HepG2 (cell line): Measurements from ENCODE around the gene AKAP9. TPM values are rescaled to one million over a fixed set of nuclear protein-coding genes. Genes with fewer than 3 reads are reported as not detected.
A peak's percentile ranks its signal among the peaks of the same experiment; 100 is the strongest.

ENCODE experiments used
- ESRRA ChIP-seq: sonication (generic); formaldehyde crosslinking; IDR thresholded peaks from 2 replicates; pipeline ENCODE4 v1.5.1; 2020; ENCODE audit warnings: mild to moderate bottlenecking, low read depth, missing genetic modification reagents
- IKZF4 ChIP-seq: sonication (generic); formaldehyde crosslinking; IDR thresholded peaks from 2 replicates; pipeline ENCODE4 v1.5.1; 2020; ENCODE audit warnings: borderline replicate concordance, mild to moderate bottlenecking, low read depth, missing genetic modification reagents; ENCODE audit errors: not compliant biosample characterization
- KDM5B ChIP-seq: sonication (generic); formaldehyde crosslinking; IDR thresholded peaks from 2 replicates; pipeline ENCODE4 v1.4.0; 2020; ENCODE audit warnings: missing genetic modification reagents, mild to moderate bottlenecking, borderline replicate concordance
- MEIS2 ChIP-seq: sonication (generic); formaldehyde crosslinking; IDR thresholded peaks from 2 replicates; pipeline ENCODE4 v1.9.0; 2021; ENCODE audit warnings: mild to moderate bottlenecking, missing genetic modification reagents
- MXD4 ChIP-seq: IDR thresholded peaks from 2 replicates; pipeline ENCODE4 v1.6.1; 2016; ENCODE audit warnings: mild to moderate bottlenecking, missing biosample characterization, missing genetic modification reagents
- RNF2 ChIP-seq: fragments of 450-650 bp; conservative IDR thresholded peaks from 2 replicates; pipeline ENCODE4 v1.6.1; 2016; ENCODE audit warnings: low read depth
- SMARCC2 ChIP-seq: fragments of 450-650 bp; IDR thresholded peaks from 2 replicates; pipeline ENCODE4 v1.6.1; 2017; ENCODE audit warnings: antibody characterized with exemption, mild to moderate bottlenecking
- SMC3 ChIP-seq: IDR thresholded peaks from 2 replicates; pipeline ENCODE4 v1.6.1; 2011; ENCODE audit warnings: low read length, improper control_type of control experiment
- ZNF136 ChIP-seq: sonication (generic); formaldehyde crosslinking; IDR thresholded peaks from 2 replicates; pipeline ENCODE4 v1.8.1; 2022; ENCODE audit warnings: low read depth, mild to moderate bottlenecking, moderate library complexity, missing genetic modification reagents
- ZNF263 ChIP-seq: sonication (generic); formaldehyde crosslinking; IDR thresholded peaks from 2 replicates; pipeline ENCODE4 v1.4.0; 2020; ENCODE audit warnings: missing genetic modification reagents
- ZNF598 ChIP-seq: sonication (generic); formaldehyde crosslinking; IDR thresholded peaks from 2 replicates; pipeline ENCODE4 v1.5.1; 2020; ENCODE audit warnings: mild to moderate bottlenecking, missing genetic modification reagents, borderline replicate concordance
- ZNF687 ChIP-seq: sonication (generic); formaldehyde crosslinking; IDR thresholded peaks from 2 replicates; pipeline ENCODE4 v1.5.1; 2020; ENCODE audit warnings: mild to moderate bottlenecking, missing genetic modification reagents, moderate library complexity
- polyA plus RNA-seq, 8 experiments: library from polyadenylated mRNA; depleted of rRNA in 3 of 8; stranded (reverse) in 7 of 8; unstranded in 1 of 8; fragments of >200 nt; fragmentation: Illumina TruSeq in 4 of 8; extraction: Trizol in 4 of 8; gene quantifications; 2 replicates each; pipeline versions ENCODE4 v1.2.1 to v1.2.3, GENCODE V29; 2011 to 2016; ENCODE audit warnings: low read depth in 4 of 8, missing spikeins in 1 of 8, mixed read lengths in 1 of 8; ENCODE audit not compliant: insufficient read depth in 1 of 8
- total RNA-seq, 5 experiments: library from RNA; depleted of rRNA; stranded (reverse); fragments of >200 nt; fragmentation: Illumina TruSeq; extraction: Trizol; gene quantifications; 2 replicates each; pipeline ENCODE4 v1.2.3, GENCODE V29; 2016; ENCODE audit warnings: low read depth in 1 of 5
- TF ChIP-seq, protein P1 (sequence below): sonication (generic); formaldehyde crosslinking; IDR thresholded peaks from 2 replicates; pipeline ENCODE4 v1.4.0; 2020; ENCODE audit warnings: missing genetic modification reagents, borderline replicate concordance
- TF ChIP-seq, protein P2 (sequence below): sonication (generic); formaldehyde crosslinking; IDR thresholded peaks from 2 replicates; pipeline ENCODE4 v1.5.0; 2020; ENCODE audit warnings: mild to moderate bottlenecking, missing genetic modification reagents
- TF ChIP-seq, protein P3 (sequence below): sonication (generic); formaldehyde crosslinking; IDR thresholded peaks from 2 replicates; pipeline ENCODE4 v1.8.0; 2022; ENCODE audit warnings: low read depth, missing genetic modification reagents
- TF ChIP-seq, protein P4 (sequence below): sonication (generic); formaldehyde crosslinking; IDR thresholded peaks from 2 replicates; pipeline ENCODE4 v1.9.0; 2021; ENCODE audit warnings: missing genetic modification reagents, mild to moderate bottlenecking, borderline replicate concordance

Gene AKAP9
- total and polyA plus RNA-seq, 2 of the 13 experiments (the other 11 are each of a cell fraction or from before 2014, with no cell fraction given) = 27.6 to 33.1 TPM

GRCh38 chr7:92133737-92134270 lies 193.1 kb downstream of the AKAP9 start (continued):
- TF ChIP-seq, protein P1, sequence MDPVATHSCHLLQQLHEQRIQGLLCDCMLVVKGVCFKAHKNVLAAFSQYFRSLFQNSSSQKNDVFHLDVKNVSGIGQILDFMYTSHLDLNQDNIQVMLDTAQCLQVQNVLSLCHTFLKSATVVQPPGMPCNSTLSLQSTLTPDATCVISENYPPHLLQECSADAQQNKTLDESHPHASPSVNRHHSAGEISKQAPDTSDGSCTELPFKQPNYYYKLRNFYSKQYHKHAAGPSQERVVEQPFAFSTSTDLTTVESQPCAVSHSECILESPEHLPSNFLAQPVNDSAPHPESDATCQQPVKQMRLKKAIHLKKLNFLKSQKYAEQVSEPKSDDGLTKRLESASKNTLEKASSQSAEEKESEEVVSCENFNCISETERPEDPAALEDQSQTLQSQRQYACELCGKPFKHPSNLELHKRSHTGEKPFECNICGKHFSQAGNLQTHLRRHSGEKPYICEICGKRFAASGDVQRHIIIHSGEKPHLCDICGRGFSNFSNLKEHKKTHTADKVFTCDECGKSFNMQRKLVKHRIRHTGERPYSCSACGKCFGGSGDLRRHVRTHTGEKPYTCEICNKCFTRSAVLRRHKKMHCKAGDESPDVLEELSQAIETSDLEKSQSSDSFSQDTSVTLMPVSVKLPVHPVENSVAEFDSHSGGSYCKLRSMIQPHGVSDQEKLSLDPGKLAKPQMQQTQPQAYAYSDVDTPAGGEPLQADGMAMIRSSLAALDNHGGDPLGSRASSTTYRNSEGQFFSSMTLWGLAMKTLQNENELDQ (CRISPR knock-in tag) = no peak
- no peak for TF ChIP-seq ZNF136 (CRISPR knock-in tag)
- no peak for TF ChIP-seq KDM5B (CRISPR knock-in tag)
- TF ChIP-seq, protein P2, sequence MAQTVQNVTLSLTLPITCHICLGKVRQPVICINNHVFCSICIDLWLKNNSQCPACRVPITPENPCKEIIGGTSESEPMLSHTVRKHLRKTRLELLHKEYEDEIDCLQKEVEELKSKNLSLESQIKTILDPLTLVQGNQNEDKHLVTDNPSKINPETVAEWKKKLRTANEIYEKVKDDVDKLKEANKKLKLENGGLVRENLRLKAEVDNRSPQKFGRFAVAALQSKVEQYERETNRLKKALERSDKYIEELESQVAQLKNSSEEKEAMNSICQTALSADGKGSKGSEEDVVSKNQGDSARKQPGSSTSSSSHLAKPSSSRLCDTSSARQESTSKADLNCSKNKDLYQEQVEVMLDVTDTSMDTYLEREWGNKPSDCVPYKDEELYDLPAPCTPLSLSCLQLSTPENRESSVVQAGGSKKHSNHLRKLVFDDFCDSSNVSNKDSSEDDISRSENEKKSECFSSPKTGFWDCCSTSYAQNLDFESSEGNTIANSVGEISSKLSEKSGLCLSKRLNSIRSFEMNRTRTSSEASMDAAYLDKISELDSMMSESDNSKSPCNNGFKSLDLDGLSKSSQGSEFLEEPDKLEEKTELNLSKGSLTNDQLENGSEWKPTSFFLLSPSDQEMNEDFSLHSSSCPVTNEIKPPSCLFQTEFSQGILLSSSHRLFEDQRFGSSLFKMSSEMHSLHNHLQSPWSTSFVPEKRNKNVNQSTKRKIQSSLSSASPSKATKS (CRISPR knock-in tag) = no peak
- TF ChIP-seq ZNF263 = no peak
- no peak; the same call in 1 of the 2 replicates for TF ChIP-seq ZNF687 (CRISPR knock-in tag)
- TF ChIP-seq ZNF598 (CRISPR knock-in tag) = peak; percentile 56; the same call in 1 of the 2 replicates
- TF ChIP-seq RNF2 = no peak
- TF ChIP-seq MEIS2 (CRISPR knock-in tag) = no peak
- no peak for TF ChIP-seq IKZF4
- no peak for TF ChIP-seq SMARCC2
- TF ChIP-seq, protein P3, sequence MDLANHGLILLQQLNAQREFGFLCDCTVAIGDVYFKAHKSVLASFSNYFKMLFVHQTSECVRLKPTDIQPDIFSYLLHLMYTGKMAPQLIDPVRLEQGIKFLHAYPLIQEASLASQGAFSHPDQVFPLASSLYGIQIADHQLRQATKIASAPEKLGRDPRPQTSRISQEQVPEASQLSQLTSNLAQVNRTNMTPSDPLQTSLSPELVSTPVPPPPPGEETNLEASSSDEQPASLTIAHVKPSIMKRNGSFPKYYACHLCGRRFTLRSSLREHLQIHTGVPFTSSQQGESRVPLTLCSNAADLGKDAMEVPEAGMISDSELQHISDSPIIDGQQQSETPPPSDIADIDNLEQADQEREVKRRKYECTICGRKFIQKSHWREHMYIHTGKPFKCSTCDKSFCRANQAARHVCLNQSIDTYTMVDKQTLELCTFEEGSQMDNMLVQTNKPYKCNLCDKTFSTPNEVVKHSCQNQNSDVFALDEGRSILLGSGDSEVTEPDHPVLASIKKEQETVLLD (CRISPR knock-in tag) = 0 out of 2 replicates have a peak, but pooled peaks have one; percentile 23
- TF ChIP-seq MXD4 (CRISPR knock-in tag) = peak; percentile 14; the same call in 1 of the 2 replicates
- no peak for TF ChIP-seq SMC3
- TF ChIP-seq ESRRA (CRISPR knock-in tag) = 0 out of 2 replicates have a peak, but pooled peaks have one; percentile 13
- TF ChIP-seq, protein P4, sequence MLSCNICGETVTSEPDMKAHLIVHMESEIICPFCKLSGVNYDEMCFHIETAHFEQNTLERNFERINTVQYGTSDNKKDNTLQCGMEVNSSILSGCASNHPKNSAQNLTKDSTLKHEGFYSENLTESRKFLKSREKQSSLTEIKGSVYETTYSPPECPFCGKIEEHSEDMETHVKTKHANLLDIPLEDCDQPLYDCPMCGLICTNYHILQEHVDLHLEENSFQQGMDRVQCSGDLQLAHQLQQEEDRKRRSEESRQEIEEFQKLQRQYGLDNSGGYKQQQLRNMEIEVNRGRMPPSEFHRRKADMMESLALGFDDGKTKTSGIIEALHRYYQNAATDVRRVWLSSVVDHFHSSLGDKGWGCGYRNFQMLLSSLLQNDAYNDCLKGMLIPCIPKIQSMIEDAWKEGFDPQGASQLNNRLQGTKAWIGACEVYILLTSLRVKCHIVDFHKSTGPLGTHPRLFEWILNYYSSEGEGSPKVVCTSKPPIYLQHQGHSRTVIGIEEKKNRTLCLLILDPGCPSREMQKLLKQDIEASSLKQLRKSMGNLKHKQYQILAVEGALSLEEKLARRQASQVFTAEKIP (CRISPR knock-in tag) = no peak
